DMS53 (cell line): ENCODE results near the gene LRIT3.

Experiments
- DNase-seq: peaks from one replicate; lab custom pipeline; 2025; lab: John Stamatoyannopoulos, UW

The LRIT3 gene

DNA sequence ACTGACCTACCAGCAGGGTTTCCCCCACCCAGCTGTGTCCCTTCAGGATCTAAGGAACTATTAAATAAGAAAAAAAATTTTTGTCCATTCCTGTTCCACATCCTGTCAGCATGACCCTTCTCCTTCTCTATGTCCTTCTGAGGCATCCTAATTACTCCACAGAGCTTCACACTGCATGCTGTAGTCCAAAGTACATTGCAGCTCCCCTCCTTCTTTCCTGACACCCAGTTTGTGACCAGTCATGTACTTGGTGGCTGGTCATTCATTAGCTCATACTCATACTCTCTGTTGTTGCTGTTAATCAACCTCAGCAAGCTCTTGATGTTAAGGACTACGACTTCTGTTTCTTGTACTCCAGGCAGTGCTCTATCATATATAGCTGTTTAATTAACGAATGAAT lies 62.3 kb downstream of the LRIT3 start:
- DNase-seq, result no peak

DNA sequence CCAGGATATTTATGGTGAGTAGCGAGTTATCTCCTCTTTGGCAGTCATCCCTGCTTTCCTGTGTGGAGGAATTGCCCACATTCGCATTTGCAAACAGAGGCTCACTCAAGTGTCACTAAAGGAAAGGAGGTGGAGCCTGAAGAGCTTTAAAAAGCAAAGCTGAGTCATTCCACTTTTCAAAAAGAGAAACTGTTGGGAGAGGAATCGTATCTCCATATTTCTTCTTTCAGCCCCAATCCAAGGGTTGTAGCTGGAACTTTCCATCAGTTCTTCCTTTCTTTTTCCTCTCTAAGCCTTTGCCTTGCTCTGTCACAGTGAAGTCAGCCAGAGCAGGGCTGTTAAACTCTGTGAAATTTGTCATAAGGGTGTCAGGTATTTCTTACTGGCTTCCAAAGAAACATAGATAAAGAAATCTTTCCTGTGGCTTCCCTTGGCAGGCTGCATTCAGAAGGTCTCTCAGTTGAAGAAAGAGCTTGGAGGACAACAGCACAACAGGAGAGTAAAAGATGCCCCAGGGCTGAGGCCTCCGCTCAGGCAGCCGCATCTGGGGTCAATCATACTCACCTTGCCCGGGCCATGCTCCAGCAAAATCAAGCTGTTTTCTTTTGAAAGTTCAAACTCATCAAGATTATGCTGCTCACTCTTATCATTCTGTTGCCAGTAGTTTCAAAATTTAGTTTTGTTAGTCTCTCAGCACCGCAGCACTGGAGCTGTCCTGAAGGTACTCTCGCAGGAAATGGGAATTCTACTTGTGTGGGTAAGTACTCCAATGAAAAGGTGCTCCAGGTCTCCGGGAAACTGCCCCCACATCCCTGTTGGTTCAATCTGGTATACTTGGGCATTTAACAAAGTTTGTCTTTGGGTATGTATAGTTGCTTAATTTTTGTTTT lies 65.0 kb downstream of the LRIT3 start, which contains the start of gene EGF:
Gene EGF (plus strand): TSS at position 178 of the 890 bp plus-strand sequence. CDS start 453 bp downstream, at position 631.
- DNase-seq, result peak; percentile 71

DNA sequence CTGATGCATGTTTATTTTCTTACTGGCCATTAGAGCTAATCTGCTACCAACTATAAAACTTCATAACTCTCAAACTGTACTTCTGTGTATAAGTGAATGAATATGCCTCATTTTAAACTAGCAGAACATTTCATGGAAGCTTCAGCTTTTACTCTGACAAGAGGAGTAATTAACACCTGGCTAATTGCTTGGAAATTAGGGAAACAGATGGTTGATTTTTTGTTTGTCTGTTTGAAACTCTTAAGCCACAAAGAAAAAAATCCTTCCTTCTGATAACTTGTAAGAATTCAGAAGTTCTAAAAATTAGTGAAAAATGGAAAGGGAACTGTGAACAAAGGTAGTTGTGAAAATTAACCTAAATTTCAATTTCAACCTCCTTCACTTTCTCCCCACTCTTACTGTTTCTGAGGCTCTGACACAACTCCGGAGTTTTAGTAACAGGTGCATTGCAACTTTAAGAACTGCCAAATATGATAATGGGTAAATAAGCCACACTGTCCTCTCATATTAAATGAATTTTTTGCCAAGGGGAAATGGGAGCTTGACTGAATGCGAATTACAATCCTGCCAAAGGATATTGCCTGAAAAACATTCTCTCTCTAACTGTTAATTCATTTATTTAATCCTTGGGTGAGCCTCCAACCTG lies 65.8 kb downstream of the LRIT3 start:
- DNase-seq, result no peak

DNA sequence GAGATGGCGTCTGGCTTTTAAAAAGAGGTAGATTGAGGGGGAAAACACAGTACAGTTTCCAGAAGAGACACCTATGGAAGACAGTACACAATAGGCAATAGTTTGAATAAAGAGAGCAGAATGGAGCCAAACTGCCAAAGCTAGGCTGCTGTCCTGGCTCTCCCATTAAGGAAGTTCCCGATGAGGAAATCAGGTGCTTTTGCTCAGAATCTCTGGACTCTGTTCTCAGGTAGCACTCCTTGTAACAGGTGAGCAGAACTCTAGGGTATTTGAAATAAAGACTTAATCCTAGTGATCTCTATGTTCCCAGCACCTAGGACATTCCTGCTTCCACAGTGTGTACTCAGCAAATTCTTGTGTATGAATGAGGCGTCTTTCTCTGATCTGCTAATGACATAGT lies 66.4 kb downstream of the LRIT3 start:
- no peak for DNase-seq

DNA sequence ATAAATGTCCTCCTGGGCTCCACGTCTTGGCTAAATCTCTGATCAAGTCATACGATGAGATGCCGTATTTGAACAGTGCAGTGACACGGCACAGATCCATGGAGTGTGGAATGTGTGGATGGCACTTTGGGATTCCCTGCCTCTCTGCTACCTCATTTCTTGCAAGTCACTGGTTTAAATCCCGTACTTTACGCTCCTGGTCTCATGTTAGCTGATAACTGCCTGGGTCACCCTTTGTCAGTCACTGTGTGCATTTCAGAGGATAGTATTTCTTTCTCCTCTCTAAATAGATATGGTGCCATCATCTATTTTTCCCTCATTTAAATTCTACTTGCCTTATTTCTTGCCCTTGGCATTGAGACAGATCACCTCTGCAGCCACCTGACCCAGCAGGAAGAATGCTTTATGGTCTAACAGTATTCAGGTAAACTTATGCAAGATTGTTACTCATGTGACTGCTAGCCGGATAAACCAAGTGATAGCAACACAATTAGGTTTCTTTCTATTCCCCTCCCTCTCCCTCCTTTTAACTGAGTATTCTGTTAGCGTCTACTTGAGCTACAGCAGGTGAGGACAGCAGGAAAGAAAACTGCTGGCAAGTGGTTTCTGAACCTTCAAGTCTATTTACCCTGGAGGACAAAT lies 67.6 kb downstream of the LRIT3 start:
- no peak for DNase-seq

DNA sequence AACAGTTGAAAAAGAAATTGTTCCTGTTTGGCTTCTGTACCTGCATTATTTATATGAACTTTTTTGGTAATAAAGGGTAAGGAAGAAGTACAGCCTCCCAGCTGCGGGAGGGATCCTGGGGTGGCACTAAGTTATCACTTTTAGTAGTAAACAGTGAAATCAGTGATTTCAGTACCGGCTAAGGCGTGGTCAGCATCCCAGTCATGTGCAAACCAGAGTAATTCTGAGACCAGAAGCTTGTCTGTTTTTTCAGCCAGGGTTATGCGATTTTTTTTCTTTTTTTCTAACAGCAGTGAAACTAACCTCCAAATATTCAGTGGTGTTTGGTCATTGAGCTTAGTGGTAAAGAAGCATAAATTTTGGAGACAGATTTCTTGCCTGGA lies 68.1 kb downstream of the LRIT3 start:
- DNase-seq, result no peak

DNA sequence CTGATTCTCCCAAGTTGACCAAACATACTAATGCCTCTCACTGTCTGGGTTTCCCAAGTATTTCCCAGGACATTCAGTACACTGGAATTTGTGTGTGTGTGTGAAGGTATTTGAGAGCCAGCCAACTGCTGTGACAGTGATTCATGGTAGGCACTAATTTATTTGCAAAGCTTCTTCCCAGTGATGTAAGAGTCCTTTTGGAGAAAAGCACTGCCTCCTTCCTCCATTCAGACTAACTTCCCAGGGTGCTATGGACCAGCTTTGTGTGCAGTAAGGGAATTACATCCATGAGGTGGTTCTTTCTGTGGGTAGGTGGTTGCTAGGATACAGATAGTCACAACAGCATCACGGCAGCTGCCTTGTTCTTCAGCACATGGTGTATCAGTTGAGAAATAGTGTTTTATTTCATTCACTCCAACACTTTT lies 73.5 kb downstream of the LRIT3 start:
- peak; percentile 55 for DNase-seq
